HG03442 (cell line): Measurements from ENCODE around the gene SYT1.

Experiments
- ATAC-seq: cut with Tn5 transposase; IDR thresholded peaks from one replicate; pipeline ENCODE4 v1.9.1; 2021; ENCODE audit warnings: mild to moderate bottlenecking, moderate library complexity; ENCODE audit not compliant: unreplicated experiment

The SYT1 gene

GRCh38 chr12:79487386-79488110, 623.0 kb downstream of the SYT1 start:
- ATAC-seq: no peak
